DMS53 (cell line): ENCODE results near the gene PARD3.
"Not testable (repeated sequence)": the region's sequence is repeated elsewhere in the genome, so short reads cannot be mapped to it uniquely, and the experiment has no call there.

Experiments
- DNase-seq: peaks from one replicate; lab custom pipeline; 2025; lab: John Stamatoyannopoulos, UW

PARD3 gene

GRCh38 chr10:34648919-34649318, 166.2 kb downstream of the PARD3 start:
- no peak for DNase-seq

DNA sequence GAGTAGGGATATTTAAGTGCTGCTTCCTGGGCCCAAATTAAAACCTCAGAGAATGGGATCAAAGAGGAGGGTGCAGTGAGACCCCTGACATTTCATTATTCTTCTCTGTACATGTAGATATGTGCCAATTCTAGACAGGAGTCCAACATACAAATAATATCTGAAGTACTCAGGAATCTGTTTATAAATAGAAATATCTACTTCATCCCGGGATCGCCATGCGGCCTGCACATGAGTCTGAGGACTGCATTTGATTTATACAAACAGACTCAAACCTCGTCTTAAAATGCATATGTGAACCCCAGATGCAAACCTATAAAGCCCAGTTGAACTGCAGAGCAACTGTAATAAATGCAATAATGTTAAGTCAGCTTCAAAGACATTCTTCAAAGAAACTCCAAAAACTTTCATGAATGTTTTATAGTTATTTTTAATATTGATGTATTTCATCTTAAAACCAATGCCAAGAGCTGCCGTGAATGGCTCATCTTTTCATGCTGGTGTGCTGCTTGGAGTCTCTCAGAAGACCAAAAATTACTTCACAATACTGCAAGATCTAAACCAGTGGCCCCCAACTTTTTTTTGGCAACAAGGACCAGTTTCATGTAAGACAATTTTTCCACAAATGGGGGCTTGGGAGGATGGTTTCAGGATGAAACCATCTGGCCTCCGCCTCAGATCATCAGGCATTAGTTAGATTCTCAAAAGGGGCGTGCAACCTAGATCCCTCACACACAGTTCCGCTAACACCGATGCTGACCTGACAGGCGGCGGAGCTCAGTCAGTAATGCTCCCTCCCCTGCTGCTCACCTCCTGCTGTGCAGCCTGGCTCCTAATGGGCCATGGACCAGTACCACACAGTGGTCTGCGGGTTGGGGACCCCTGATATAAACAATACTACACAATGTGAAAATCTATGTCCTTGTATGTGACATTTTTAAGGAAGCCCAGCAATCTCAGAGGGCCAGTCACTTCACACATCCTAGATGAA, 166.9 kb downstream of the PARD3 start:
- no peak for DNase-seq

DNA sequence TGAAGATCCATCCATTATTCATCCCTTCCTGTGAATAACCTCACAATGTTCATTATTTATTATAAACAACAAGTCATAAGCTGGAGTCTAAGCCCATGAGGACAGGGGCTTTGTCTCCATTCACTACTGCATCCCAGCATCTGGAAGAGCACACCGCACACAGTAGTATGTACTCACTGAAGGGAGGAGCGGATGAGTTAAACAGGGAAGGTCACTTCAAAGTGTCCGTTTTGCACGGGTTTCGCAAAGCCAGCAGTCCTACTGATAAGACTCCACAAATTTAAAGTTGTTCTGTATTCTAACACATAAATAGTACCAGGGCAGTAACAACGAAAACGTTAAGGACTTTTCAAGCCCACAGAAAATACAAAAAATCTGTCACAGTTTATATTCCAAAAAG, 167.9 kb downstream of the PARD3 start:
- DNase-seq: no peak

DNA sequence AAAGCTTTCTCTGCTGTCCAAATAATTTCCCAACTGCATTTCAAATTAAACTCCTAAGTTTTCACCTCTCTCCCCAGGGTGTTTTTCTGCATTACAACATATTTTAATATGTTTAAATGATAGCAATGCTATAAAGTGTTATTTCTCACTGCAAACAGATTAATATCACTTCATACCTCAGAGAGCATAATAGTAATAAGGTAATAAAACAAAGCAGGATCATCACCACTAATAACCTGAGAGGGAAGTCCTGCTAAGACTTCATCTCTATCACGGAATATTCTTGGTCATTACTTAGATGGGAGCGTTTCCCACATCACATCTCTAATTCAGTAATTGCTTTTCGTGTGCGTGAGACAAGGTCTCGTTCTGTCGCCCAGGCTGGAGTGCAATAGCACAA, 168.8 kb downstream of the PARD3 start:
- DNase-seq: no peak

- DNase-seq: not testable (repeated sequence)
These were observed 170.3 kb downstream of the PARD3 start for GRCh38 chr10:34644815-34645214.

GRCh38 chr10:34644224-34644623, 170.9 kb downstream of the PARD3 start:
- DNase-seq: no peak

GRCh38 chr10:34643620-34644019, 171.5 kb downstream of the PARD3 start:
- no peak for DNase-seq

- no peak for DNase-seq
These were observed 173.1 kb downstream of the PARD3 start for GRCh38 chr10:34641913-34642558.

DNA sequence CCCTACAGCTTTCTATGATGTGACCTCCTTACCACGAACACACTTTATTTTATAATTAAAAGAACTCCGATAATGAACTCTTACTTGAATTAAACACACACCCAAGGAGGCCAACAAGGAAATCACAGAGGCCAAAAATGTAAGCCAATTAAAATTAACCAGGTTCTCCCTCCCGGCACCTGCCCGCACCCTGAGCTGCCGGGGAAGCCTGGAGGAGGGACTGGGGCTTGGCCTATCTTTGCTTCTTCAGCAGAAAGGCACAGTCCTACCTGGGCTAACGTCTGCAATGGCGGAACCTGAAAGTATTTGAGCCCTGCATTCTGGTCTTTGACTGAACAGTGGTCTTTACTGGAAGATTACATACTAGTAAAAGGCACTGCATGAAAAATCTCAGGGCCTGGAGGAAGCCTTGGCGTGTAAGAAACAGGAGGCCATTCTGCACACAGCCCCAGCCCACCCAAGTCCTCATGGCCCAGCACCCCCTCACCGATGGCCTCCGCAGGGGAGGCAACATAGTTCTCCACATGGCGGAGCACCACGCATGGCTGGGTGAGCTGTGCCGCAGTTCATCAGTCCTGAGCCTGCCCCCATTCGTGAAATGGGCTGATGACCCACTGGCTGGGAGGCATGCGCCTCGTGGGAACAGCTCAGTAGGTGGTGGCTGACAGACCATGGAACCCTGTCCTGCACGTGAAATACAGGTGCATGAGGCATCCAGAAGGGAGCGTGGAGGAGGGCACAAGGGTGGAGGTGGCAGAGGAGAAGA, 173.8 kb downstream of the PARD3 start:
- no peak for DNase-seq

GRCh38 chr10:34638406-34639054, 176.6 kb downstream of the PARD3 start:
- DNase-seq: peak; percentile 81

GRCh38 chr10:34637418-34637911, 177.6 kb downstream of the PARD3 start:
- DNase-seq: peak; percentile 69

- no peak for DNase-seq
These were observed 180.0 kb downstream of the PARD3 start for GRCh38 chr10:34635111-34635510.

DNA sequence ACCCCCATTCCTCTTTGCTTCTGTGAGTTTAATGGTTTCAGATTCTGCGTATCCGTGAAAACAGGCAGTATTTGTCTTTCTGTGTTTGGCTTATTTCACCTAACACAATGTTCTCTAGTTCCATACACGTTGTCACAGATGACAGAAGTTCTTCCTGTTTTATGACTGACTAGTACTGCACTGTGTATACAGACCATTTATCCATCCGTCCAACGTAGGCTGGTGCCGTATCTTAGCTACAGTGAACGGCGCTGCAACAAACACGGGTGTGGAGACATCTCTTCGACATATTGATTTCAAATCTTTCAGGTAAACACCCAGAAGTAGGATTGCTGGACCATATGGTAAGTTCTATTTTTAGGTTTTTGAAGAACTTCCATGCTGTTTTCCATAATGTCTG, 181.7 kb downstream of the PARD3 start:
- no peak for DNase-seq

GRCh38 chr10:34629084-34629483, 186.0 kb downstream of the PARD3 start:
- DNase-seq: no peak

- no peak for DNase-seq
These were observed 186.8 kb downstream of the PARD3 start for GRCh38 chr10:34628174-34628796.

GRCh38 chr10:34627741-34628140, 187.4 kb downstream of the PARD3 start:
- no peak for DNase-seq

GRCh38 chr10:34627331-34627730, 187.8 kb downstream of the PARD3 start:
- DNase-seq: no peak

- DNase-seq: no peak
These were observed 188.8 kb downstream of the PARD3 start for GRCh38 chr10:34626158-34626880.

DNA sequence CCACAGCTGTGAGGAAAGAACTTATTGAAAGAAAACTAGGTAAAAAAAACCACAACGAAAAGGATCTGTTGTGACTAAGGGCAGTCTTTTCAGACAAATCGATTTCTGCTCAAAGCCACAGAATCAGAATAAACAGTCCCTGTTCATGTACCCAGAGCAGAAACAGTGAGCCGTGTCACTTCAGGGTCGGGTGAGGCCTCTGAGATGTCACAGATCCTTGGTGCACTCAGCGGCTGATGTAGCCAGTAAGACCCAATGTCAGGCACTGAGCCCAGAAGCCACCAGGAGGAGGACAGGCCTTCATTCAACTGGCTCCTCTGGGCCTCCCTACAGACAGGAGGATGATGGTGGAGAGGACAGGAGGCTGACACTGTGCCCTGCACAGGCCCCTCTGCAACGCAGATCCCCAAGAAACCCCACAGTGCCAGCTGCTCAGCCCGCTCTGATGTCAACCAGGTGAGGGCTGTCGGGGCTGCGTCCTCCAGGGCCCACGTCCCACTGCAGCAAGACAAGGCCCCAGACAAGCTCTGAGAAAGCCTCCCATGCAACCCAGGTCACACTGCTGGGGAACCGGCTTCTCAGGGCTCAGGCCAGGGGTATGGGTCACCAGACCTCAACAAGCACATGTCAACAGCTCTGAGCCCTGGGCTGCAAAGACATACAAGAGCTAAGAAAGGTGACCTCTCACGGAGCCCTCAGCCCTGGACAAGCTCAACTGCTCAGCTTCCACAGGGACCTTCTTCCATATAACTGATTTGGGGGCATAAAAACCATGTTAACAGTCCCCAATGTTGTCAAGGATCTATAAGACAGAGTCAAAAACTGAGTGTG, 190.6 kb downstream of the PARD3 start:
- DNase-seq: no peak

GRCh38 chr10:34622945-34623344, 192.2 kb downstream of the PARD3 start:
- no peak for DNase-seq
